ENCODE data around the gene MAP3K1. TPM values are rescaled to one million over a fixed set of nuclear protein-coding genes. Genes with fewer than 3 reads are reported as not detected.

Gene MAP3K1
- polyA plus RNA-seq, 3 donors: 4.2 to 5.2 (median 5.0) TPM

DNA sequence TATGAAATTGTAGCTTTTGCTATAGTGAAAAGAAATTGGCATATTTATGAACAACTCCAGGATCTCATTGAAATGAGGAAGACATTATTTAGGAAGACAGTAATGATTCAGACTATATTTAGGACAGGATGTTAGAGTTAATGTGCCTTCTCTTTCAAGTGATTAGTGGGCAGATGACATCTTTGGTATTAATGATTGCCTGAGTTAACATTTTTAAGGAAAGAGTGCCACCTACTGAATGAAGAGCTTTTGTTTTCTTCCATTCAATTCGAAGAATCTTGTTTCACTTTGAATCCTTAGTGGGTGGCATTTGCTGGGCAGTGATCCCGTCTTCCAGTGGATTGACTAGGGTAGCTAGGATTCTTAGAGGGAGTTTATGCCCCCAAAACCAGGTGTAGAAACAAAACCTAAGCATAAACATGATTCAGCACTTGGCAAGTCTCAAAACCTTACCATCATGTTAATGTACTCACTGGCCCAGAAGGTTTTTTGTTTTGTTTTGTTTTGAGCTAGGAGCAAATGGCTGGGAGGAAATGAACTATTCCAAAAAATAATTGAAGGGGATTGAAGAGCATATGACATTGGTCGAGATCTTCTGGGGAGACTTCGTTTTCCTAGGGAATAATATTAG, 23.2 kb downstream of the MAP3K1 start:
- H3K27ac ChIP-seq (ENCODE audit: low read depth, low read length): no peak overlapping the region
- 18 to 29% (median 26%) methylated on average over 4 of the region's 4 CpGs for WGBS, 3 donors

- H3K27ac ChIP-seq (ENCODE audit: low read depth, low read length): no peak overlapping the region
- WGBS, 3 donors: 72 to 77% (median 75%) methylated on average over 4 of the region's 4 CpGs
Measured at GRCh38 chr5:56839062-56839461, 23.7 kb downstream of the MAP3K1 start.

GRCh38 chr5:56840597-56840996, 25.2 kb downstream of the MAP3K1 start:
- no peak overlapping the region for H3K27ac ChIP-seq (ENCODE audit: low read depth, low read length)
- 78 to 89% (median 87%) methylated on average over 7 of the region's 7 CpGs for WGBS, 3 donors

DNA sequence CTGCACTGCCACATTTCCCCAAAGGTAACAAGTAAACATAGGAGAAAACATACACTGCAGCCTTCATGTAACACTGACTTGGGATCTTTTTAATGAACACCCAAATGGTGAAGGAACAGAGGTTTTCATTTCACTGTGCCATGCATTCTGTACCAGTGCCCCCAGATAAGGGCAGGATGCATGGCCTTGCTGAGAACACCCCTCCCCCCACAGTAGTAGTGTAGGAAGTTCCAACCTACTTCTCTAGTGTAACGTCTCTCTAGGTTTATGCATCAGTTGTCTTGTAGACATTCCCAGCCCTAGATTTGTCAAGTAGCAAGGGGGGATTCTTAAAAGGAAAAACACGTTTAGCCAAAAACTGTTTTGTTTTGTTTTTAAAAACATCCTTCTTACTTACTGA, 29.9 kb downstream of the MAP3K1 start:
- H3K27ac ChIP-seq (ENCODE audit: low read depth, low read length): no peak overlapping the region
- WGBS, 3 donors: 39 to 47% (median 43%) methylated on average over 2 of the region's 2 CpGs

DNA sequence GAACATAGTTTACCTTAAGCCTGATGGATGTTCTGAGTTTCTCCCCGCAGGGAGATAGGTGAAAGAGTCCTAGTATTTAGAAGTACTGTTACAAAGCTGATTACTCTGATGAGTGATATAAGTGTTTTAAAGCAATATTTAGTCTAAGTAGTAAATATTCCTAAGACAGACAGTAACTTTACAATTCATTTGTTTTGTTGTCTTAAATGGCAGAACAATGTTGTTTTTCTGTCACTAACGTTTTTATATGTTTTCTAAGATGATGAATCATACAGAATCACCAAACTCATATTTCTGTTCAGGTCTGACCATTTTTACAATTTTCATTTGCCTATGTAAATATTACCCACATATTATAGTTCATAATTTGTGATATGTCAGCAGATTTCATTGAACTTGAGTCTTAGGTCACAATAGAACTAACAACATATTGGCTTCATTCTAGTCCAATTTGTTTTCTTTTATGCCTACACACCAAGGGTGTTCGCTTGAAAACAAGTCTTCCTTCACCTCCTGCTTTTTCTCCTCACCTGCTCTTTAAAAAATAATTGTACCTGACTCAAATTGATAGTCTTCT, 30.6 kb downstream of the MAP3K1 start:
- no peak overlapping the region for H3K27ac ChIP-seq (ENCODE audit: low read depth, low read length)
- WGBS, 3 donors: 37 to 65% (median 41%) methylated on average over 3 of the region's 3 CpGs

GRCh38 chr5:56848206-56848605, 32.9 kb downstream of the MAP3K1 start:
- no peak overlapping the region for H3K27ac ChIP-seq (ENCODE audit: low read depth, low read length)
- 63 to 83% (median 70%) methylated on average over 1 of the region's 1 CpG for WGBS, 3 donors

- WGBS, 3 donors: 93 to 96% (median 93%) methylated on average over 2 of the region's 2 CpGs
- no peak overlapping the region for H3K27ac ChIP-seq (ENCODE audit: low read depth, low read length)
Measured at GRCh38 chr5:56849671-56850070, 34.3 kb downstream of the MAP3K1 start.

- H3K27ac ChIP-seq (ENCODE audit: low read depth, low read length): no peak overlapping the region
- WGBS, 3 donors: 37 to 91% (median 71%) methylated on average over 2 of the region's 2 CpGs
Measured at GRCh38 chr5:56850423-56850822, 35.1 kb downstream of the MAP3K1 start.

DNA sequence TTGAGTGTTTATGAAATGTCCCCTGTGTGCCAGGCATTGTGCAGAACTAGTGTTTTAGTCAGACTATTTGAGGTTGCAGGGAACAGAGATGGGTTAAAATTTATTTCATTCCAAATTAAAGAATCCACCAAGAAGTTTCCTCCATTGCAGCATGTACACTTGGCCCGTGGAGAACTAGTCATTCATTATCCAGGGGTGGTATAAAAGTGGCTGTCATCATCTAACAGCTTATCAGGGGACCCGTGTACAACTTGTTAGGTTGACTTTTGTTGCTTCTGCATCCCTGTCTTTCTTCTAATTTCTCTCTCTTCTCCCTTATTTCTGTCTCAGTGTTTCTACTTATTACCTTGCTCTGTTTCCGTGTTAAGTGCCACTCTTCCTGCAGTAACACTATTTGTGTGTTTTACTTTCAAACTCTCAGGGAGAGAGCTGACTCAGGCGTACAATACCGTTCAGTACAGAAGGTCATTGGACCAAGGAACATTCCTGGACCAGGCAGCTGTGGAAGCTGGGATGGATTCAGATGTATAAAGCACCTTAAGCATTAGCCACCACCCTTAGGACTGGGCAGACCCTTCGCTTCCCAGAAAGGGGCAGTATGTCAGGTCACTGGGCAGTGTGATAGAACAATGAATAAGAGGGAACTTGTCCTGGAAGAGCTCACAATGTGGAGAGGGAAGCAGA, 36.1 kb downstream of the MAP3K1 start:
- H3K27ac ChIP-seq (ENCODE audit: low read depth, low read length): no peak overlapping the region
- WGBS, 3 donors: 31 to 61% (median 61%) methylated on average over 6 of the region's 6 CpGs

DNA sequence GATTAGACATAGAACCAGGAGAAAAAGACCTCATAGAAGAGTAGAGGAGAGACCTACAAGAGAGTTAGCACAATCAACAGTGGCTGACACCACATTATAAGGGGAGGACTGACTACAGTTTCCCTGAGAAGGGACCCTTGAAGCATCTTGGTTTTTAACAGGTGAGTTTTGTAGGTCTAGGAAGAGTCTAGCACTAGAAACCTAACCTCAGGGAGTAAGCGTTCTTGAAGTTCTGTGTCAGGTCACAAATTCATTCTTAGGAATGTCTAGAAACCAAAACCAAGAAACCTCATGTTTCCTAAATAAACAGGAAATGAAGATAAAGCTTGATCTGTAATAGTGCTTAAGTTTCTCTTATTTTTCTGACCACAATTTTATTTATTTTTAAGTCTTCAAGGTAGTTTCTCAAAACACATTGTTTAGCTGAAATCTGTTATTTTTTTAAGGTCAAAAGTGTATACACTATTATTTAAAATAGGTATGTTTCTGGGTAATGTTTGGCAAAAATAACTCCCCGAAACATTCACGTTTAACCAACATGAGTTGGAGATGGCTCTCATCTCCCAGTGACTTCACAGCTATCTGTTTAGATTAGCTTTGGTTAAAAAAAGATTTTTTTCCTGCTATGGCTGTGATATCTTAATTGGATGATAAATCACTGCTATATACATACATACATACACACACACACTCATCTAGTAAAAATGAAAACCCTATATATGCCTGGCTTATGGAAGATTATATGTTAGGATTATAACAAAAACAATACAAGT, 37.1 kb downstream of the MAP3K1 start:
- H3K27ac ChIP-seq (ENCODE audit: low read depth, low read length): no peak overlapping the region
- 50 to 56% (median 56%) methylated on average over 3 of the region's 3 CpGs for WGBS, 3 donors

DNA sequence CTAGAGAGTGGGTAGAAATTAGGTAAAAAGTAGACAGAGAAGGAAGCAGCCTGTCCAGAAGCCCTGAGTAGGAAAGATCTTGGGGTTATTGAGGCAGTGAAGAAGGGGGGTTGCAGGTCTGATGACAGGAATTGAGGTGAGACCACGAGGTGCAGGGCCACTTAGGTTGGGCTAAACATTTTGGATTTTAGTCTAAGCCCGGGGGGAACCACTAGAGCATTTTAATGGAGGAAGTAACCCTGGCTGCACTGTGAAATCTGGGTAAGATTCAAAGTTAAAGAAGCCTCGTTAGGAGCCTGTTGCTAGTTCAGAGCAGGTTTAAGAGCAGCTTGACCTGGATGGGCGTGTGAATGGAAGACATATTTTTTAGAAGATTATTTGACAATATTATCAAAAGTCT, 38.3 kb downstream of the MAP3K1 start:
- 59 to 79% (median 65%) methylated on average over 4 of the region's 4 CpGs for WGBS, 3 donors
- H3K27ac ChIP-seq (ENCODE audit: low read depth, low read length): no peak overlapping the region

DNA sequence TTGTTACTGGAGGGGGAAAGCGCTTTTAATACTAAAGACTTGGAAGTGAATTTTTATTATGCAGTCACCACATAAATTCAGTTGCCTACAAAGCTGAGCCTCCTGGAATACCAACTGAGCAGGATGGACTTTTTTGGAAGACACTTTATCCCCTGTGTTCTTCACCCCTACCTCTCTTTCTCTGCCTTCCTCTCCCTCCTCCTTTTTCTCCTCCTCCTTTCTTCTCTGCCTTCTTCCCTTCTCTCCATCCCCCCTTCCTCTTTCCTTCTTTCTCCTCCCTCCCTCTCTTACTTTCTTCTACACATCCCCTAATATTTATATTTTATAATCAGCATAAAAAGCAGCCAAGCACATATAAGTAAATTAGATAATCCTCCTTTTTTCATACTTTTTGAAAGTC, 39.6 kb downstream of the MAP3K1 start:
- WGBS, 3 donors: 52 to 100% (median 77%) methylated on average over 1 of the region's 1 CpG
- no peak overlapping the region for H3K27ac ChIP-seq (ENCODE audit: low read depth, low read length)

- 45 to 71% (median 49%) methylated on average over 5 of the region's 5 CpGs for WGBS, 3 donors
- H3K27ac ChIP-seq (ENCODE audit: low read depth, low read length): no peak overlapping the region
Measured at GRCh38 chr5:56856541-56857178, 41.3 kb downstream of the MAP3K1 start.

DNA sequence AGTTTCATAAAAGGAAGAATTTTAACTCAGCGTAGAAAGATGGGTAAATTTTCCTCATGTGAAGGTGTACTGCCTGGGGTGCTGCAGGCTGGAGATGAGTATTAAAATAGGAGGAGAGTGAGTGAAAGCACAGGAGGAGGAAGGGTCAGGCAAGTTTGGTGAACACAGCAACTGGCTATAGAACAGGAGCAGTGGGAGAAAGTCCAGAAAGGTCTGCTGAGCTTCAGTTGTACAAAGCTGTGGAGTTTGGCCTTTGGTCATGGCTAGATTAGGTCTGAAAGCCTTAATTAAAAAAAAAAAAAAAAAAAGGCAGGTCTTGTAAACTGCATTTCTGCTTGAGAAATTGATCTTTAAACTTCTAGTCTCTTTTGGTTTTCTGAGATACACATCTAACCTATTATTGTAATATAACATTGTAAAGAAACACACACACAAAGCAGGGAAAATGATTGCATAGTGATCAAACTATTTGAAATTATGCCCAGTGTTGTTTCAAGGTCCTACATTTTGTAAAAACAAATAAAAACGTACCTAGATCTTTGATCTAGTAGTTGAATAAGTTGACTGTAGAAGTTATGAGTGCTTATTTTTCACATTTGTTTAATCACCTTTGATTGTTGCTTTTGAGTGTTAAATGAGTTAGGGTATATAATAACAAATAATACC, 43.6 kb downstream of the MAP3K1 start:
- H3K27ac ChIP-seq (ENCODE audit: low read depth, low read length): no peak overlapping the region
- 65 to 89% (median 82%) methylated on average over 2 of the region's 2 CpGs for WGBS, 3 donors

GRCh38 chr5:56861893-56862485, 46.6 kb downstream of the MAP3K1 start:
- no peak overlapping the region for H3K27ac ChIP-seq (ENCODE audit: low read depth, low read length)
- 84 to 97% (median 95%) methylated on average over 4 of the region's 4 CpGs for WGBS, 3 donors

DNA sequence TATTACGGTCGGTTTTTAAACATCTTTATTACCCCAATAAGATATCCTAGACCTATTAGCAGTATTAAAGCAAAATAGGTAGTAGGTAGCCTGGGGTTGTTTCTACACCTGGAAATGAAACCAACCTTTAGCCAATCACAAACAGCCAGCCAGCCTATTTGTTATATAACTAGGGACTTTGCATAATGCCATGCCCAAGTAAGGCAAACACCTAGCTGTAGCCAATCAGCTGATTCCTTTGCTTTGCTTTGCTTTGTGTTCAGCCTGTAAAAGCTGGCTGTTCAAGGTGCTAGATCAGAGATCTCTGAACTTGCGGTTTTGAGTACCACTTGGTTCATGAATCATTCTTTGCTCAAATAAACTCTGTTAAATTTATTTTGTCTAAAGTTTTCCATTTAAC, 47.6 kb downstream of the MAP3K1 start:
- 84 to 98% (median 96%) methylated on average over 3 of the region's 3 CpGs for WGBS, 3 donors
- no peak overlapping the region for H3K27ac ChIP-seq (ENCODE audit: low read depth, low read length)

- no peak overlapping the region for H3K27ac ChIP-seq (ENCODE audit: low read depth, low read length)
- 55 to 89% (median 70%) methylated on average over 2 of the region's 2 CpGs for WGBS, 3 donors
Measured at GRCh38 chr5:56871777-56872176, 56.4 kb downstream of the MAP3K1 start.

DNA sequence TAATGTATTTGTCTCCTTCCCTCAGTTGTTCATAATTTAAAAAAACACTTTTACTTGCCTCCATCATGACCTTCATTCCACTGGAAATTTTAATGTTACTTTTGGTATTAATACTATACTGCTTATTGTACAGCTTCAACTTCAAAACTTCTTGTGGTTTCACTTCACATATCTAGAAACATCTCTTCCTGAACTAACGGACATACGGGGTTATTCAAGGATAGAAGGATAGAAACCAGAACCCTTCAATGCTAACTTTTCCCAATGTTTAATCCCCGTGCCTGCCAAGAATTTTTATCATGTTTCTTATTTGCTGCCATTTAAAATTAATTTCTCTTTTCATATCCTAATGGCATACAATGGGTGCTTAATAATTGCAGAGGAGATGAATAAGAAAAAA, 57.7 kb downstream of the MAP3K1 start:
- WGBS, 3 donors: 44 to 72% (median 55%) methylated on average over 3 of the region's 3 CpGs
- H3K27ac ChIP-seq (ENCODE audit: low read depth, low read length): no peak overlapping the region
